ENCODE measurements around the gene DDX1. TPM values are rescaled to one million over a fixed set of nuclear protein-coding genes. Genes with fewer than 3 reads are reported as not detected.

The DDX1 gene
- total RNA-seq, 1 experiment from 2014 or later: 115 TPM

- Mint-ChIP-seq H3K36me3 (peaks cover 12% of the 10 kb centered on the region), H3K4me3 (no peak overlapping the region), H3K27me3 (ENCODE audit: low read depth) (no peaks in the 10 kb centered on the region; the same call in 1 of the 2 replicates), H3K4me1 (peaks cover 7% of the 10 kb centered on the region), H3K9me3 (peaks cover 23% of the 10 kb centered on the region), H3K27ac (no peak overlapping the region)
- ChIA-PET POLR2A (no interaction called here), CTCF (no interaction called here)
- ATAC-seq (no peak), DNase-seq (ENCODE audit: low spot score) (no peak)
- TF ChIP-seq MXD4 (CRISPR knock-in tag; IDR thresholded peaks at IDR 0.05; ENCODE audit: borderline replicate concordance) (no peak), ZBTB21 (CRISPR knock-in tag; IDR thresholded peaks at IDR 0.05; ENCODE audit: borderline replicate concordance) (no peak), RORB (CRISPR knock-in tag; IDR thresholded peaks at IDR 0.05) (no peak)
Measured at GRCh38 chr2:15678346-15678745, 86.7 kb downstream of the DDX1 start.

DNA sequence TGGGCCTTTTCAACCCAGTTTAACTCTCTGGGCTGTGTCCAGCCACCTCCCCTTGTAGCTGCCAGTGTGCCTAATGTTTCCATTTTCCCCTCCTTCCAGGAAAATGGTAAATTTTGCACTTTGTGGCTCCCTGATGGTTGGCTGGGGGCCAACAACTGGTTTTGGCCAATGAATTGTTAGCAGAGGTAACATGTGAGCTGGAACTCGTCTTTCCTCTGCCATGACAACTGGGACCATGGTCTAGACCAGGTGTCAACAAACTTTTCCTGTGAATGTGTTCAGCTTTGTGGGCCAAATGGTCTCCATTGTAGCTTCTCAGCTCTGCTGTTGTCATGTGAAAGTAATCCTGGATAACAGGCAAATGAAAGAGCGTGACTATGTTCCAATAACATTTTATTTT, 87.2 kb downstream of the DDX1 start:
- Mint-ChIP-seq H3K27ac (no peak overlapping the region), H3K36me3 (peaks cover 12% of the 10 kb centered on the region), H3K9me3 (peaks cover 23% of the 10 kb centered on the region), H3K4me3 (no peak overlapping the region), H3K4me1 (peaks cover 2% of the 10 kb centered on the region), H3K27me3 (ENCODE audit: low read depth) (no peaks in the 10 kb centered on the region; the same call in 1 of the 2 replicates)
- DNase-seq (ENCODE audit: low spot score): no peak
- ChIA-PET CTCF (no interaction called here), POLR2A (no interaction called here)
- ATAC-seq: no peak
- no peak for TF ChIP-seq HMGXB4 (CRISPR knock-in tag; IDR thresholded peaks at IDR 0.05)
- no peak for TF ChIP-seq RELA (CRISPR knock-in tag; IDR thresholded peaks at IDR 0.05; ENCODE audit: borderline replicate concordance)
- TF ChIP-seq, protein P1, sequence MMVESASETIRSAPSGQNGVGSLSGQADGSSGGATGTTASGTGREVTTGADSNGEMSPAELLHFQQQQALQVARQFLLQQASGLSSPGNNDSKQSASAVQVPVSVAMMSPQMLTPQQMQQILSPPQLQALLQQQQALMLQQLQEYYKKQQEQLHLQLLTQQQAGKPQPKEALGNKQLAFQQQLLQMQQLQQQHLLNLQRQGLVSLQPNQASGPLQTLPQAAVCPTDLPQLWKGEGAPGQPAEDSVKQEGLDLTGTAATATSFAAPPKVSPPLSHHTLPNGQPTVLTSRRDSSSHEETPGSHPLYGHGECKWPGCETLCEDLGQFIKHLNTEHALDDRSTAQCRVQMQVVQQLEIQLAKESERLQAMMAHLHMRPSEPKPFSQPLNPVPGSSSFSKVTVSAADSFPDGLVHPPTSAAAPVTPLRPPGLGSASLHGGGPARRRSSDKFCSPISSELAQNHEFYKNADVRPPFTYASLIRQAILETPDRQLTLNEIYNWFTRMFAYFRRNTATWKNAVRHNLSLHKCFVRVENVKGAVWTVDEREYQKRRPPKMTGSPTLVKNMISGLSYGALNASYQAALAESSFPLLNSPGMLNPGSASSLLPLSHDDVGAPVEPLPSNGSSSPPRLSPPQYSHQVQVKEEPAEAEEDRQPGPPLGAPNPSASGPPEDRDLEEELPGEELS (CRISPR knock-in tag; IDR thresholded peaks at IDR 0.05): no peak
- TF ChIP-seq, protein P2, sequence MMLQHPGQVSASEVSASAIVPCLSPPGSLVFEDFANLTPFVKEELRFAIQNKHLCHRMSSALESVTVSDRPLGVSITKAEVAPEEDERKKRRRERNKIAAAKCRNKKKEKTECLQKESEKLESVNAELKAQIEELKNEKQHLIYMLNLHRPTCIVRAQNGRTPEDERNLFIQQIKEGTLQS (CRISPR knock-in tag; conservative IDR thresholded peaks at IDR 0.05): no peak
- TF ChIP-seq, protein P3, sequence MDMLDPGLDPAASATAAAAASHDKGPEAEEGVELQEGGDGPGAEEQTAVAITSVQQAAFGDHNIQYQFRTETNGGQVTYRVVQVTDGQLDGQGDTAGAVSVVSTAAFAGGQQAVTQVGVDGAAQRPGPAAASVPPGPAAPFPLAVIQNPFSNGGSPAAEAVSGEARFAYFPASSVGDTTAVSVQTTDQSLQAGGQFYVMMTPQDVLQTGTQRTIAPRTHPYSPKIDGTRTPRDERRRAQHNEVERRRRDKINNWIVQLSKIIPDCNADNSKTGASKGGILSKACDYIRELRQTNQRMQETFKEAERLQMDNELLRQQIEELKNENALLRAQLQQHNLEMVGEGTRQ (CRISPR knock-in tag; IDR thresholded peaks at IDR 0.05): no peak
- no peak for TF ChIP-seq ELF4 (CRISPR knock-in tag; IDR thresholded peaks at IDR 0.05; ENCODE audit: low read depth)
- no peak for TF ChIP-seq ZNF232 (CRISPR knock-in tag; IDR thresholded peaks at IDR 0.05)
- TF ChIP-seq CBFB (CRISPR knock-in tag; IDR thresholded peaks at IDR 0.05; ENCODE audit: low read depth): no peak
- no peak for TF ChIP-seq SMAD3 (CRISPR knock-in tag; IDR thresholded peaks at IDR 0.05; ENCODE audit: borderline replicate concordance)
- TF ChIP-seq, protein P4, sequence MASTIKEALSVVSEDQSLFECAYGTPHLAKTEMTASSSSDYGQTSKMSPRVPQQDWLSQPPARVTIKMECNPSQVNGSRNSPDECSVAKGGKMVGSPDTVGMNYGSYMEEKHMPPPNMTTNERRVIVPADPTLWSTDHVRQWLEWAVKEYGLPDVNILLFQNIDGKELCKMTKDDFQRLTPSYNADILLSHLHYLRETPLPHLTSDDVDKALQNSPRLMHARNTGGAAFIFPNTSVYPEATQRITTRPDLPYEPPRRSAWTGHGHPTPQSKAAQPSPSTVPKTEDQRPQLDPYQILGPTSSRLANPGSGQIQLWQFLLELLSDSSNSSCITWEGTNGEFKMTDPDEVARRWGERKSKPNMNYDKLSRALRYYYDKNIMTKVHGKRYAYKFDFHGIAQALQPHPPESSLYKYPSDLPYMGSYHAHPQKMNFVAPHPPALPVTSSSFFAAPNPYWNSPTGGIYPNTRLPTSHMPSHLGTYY (CRISPR knock-in tag; IDR thresholded peaks at IDR 0.05): no peak
- no peak for TF ChIP-seq E2F1 (CRISPR knock-in tag; IDR thresholded peaks at IDR 0.05)
- TF ChIP-seq, protein P5, sequence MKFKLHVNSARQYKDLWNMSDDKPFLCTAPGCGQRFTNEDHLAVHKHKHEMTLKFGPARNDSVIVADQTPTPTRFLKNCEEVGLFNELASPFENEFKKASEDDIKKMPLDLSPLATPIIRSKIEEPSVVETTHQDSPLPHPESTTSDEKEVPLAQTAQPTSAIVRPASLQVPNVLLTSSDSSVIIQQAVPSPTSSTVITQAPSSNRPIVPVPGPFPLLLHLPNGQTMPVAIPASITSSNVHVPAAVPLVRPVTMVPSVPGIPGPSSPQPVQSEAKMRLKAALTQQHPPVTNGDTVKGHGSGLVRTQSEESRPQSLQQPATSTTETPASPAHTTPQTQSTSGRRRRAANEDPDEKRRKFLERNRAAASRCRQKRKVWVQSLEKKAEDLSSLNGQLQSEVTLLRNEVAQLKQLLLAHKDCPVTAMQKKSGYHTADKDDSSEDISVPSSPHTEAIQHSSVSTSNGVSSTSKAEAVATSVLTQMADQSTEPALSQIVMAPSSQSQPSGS (CRISPR knock-in tag; IDR thresholded peaks at IDR 0.05; ENCODE audit: borderline replicate concordance, low read depth): no peak

Data from WTC11 (cell line).